HG02852 (cell line): ENCODE data around the gene SFXN5.

ENCODE experiments used
- ATAC-seq: cut with Tn5 transposase; IDR thresholded peaks from one replicate; pipeline ENCODE4 v1.9.1; 2021; ENCODE audit warnings: mild to moderate bottlenecking, moderate library complexity; ENCODE audit not compliant: unreplicated experiment

Gene SFXN5

GRCh38 chr2:72959995-72960981 lies 111.2 kb downstream of the SFXN5 start:
- no peak for ATAC-seq

DNA sequence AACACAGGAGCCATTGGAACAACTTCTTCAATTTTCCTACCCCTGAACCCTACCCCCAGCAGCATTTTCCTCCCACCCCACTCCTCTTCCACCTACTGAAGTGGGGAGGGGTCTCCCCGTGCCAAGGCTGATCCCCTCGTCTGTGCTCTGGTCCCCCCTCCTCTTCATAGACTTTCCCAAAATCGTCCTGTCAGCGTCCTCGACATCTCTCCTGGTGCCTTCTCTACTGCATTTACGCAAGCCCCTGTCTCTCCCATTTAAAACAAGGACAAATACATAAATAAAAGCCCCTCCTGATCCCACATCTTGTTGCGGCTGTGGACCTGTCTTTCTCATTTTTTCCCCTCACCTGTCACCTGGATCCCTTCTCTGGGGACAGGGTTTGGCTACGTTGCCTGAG lies 112.0 kb downstream of the SFXN5 start:
- no peak for ATAC-seq

GRCh38 chr2:72958542-72959385 lies 112.7 kb downstream of the SFXN5 start:
- no peak for ATAC-seq

GRCh38 chr2:72956936-72957335 lies 114.6 kb downstream of the SFXN5 start:
- ATAC-seq: no peak

DNA sequence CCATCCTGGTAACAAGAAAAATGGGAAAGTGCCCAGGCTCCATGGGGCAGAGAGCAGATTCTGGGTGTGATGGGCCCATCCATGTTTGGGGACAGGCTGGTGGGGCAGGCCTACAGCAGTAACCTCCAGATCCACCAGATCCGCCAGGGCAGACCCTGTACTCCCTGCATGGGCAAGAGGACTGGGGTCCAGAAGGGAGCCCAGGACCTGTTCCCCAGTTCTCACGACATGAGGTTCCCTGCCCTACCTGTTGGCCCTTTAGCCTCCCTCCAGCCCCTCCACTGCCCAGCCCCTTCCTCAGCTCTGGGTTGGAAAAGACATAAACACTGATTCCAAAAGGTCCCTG lies 115.5 kb downstream of the SFXN5 start:
- ATAC-seq: no peak

- no peak for ATAC-seq
Observed at GRCh38 chr2:72955228-72956049, 116.1 kb downstream of the SFXN5 start.

DNA sequence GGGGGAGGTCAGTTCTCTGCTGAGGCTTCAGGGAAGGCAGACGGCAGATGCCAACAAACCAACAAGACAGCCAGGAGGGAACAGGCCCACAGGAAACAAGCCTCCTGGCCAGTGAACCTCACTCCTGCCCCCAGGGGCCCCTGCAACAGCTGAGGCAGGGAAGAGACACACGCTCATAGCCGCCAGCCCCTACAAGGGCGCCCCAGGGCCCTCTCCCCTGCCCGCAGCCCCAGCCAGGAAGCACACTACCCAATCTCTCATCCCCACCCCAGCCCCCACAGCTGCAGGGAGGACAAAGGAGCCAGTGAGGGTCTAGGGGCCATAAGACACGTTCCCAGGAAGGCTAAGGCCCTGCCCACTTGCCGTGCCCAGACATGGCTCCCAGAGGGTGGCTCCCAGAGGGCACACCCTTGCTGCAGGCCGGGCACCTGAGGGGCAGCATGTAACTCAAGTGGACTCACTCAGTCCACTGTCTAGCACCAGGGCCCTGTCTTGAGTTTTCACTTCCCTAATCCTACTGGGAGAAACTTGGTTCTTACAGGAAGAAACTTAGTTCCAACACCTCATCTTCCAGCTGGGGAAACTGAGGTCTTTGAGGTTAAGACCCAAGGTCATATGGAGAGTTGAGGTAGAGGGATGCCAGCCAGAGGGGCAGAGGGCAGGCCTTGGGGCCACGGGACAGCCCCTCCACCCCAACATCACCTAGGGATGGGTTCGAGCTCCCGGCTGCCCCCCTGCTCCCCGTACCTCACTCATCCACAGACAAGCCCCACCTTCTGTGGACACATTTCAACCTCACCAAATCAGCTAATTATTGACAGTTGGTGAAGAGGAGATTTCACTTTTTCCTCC lies 116.9 kb downstream of the SFXN5 start:
- no peak for ATAC-seq

DNA sequence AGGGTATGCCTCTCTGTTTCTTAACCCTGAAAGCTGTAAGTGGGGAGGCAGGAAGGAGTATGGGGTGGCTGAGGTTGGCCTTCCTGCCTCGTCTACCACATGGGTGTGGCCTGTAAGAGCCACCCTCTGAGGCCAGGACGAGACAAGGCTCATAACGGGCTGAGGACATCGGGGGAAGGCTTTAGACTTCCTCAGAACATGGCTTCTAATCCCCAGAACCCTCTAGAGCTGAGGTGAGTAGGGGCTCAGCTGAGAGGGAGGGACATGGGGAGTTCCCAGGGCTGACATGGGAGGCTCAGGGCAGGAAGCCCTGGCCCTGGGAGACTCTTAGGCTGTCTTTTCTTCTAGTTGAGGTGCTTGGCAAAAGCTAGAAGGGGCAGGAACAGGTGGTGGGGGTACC lies 117.5 kb downstream of the SFXN5 start:
- ATAC-seq: no peak

DNA sequence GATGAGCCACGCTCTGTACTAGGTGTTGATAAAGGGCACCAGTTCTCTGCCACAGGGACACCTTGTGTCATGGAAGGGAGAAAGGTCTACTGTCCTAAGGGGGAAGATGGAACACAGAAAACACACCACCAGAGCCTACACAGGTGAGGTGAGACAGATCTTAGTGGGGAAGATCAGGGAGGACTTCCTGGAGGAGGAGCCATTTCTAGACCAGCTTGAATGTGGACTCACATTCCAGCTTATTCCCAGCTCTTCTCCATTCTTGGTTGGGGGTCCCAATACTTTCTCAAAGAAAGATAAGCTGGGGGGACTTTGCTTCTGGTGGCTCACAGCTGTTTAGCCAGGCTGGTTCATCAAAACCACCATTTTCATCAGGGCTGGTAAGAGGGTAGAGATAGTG lies 118.0 kb downstream of the SFXN5 start:
- ATAC-seq: no peak

DNA sequence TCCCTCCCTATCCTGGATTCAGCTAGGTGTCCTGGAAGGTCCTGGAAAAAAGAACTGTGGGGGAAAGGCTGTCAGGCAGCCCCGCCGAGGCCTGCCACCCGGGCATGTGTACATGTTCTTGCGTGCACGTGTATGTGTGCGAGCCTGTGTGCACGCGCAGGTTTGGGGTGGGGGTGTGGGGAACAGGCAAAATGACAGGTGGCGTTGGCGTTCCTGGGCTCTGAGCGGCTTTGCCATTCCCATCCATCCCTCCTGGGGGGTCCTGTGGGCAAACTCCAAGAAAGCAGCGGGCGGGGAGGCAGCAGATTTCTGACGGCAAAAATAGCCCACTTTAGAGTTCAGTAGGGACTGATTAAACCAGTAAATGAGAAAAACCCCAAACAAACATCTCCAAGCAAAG lies 118.6 kb downstream of the SFXN5 start:
- ATAC-seq: no peak

DNA sequence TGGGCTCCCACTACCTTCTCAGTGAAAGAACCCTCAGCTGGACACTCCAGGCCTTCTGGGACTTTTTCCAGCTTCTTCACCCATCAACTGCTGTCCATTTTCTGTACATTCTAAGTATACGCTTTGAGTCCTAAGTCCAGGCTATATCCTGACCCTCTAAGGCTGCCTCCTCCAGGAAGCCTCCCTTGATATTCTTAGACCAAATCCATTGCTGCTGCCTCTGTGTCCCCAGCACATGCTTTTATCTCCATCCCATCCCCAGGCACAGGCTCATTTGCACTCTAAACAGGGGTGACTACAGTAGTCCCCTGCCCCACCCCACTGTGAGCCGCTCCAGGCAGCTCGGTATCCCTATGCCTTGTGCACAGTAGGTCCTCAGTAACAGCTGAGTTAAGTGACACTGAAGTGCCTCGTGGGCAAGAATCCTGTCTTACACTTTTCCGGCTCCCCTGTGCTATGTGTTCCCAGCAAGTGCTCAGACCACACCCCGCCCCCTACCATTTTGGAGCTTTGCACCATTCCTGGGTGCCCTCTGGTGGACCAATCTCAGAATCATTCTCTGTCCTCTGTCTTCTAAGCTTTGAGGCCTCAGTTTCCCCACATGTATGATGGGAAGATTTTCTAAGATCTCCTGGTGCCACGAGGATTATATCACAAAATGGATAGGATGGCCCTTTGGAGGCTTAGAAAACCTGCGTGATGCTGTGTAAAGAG lies 119.2 kb downstream of the SFXN5 start:
- no peak for ATAC-seq

DNA sequence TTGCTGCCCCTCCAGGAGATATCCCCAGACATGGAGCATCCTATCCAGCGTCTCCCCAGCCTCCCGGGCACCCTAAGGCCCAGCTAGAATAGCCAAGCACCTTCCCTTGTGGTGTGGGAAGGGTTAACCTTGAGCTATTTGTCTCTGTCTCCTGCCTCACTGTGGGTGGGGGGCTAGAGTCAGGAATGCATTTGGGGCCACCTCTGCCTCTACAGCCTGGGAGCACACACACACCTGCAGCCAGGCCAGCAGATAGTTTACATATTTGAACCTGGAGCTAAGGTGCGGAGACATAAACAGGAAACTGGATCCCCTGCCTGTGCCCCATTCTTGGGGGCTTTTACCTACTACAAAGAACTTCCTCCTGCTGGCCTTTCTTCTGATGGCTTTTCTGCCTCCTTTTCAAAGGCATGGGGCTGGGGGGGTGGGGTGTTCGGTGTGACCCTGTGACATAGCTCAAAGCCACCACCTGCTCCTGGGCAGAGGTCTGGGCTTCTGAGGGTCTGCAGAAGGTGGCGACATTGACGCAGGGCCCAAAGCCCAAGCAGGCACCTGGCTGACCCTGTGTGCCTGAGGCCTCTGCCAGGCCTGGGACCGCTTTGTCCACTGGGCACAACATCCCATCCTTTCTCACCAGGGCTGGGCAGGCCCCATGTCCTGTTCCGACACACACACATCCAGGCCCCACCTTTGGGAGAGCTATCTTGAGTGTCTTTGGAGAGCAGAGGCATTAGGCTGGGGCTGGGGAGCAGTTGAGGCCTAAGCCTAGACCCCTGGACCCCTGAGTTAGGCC lies 120.0 kb downstream of the SFXN5 start:
- ATAC-seq: no peak

GRCh38 chr2:72950558-72951255 lies 120.8 kb downstream of the SFXN5 start:
- ATAC-seq: no peak

DNA sequence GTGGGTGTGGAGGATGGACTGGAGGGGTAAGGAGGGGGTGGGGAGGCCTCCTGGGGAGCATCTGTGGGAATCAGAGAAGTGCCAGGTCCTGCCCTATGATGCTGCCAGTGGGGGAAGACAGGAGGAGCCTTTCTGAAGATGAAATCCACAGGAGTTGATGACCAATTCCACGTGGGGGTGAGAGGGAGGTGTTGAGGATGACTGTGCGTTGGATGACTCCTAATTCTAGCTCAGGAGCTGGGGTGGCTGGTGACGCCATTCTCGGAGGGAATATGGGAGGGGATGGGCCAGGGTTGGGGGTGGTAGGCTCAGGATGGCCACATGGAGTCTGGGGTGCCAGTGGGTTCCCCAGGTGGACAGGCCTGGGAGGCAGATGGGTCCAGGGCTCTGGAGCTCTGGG lies 121.9 kb downstream of the SFXN5 start:
- ATAC-seq: no peak

GRCh38 chr2:72949045-72949444 lies 122.5 kb downstream of the SFXN5 start:
- ATAC-seq: no peak

DNA sequence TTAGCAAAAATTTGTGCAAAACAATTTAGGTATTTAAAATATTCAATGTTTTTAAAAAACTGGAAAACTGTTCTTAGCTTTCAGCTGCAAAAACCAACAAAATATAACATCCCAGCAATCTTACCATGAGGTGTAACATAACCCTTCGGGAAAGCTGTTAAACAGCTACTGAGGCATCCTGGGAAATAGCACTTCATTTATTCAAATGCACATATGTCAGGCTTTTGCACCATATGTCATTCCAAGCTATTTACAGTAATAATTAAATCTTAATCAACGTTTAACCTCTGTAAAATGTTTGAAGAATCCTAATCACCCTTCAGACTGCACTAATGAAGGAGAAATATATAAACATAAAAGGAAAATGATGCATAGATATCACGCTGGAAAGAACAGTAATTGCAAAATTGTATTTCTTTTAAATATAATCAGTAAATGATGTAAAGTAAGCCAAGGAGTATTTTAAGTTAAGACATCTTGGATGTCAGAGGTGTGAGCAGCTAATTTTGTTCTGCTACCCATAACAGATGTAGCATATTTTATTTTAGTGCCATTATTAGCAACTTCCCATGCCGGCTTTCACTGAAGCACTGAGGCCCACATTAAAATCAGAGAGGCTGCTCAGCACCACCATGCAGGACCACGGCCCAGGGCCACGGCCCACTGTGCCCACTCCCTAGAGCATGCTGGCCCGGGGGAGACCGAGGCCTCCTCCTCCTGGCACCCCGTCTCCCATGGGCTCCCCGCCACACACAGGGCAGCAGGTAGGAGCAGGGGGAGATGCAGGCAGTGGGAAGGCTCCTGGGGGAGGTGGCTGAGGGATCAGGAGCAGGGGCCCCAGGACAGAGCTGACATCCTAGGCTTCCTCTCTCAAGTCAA lies 123.3 kb downstream of the SFXN5 start:
- no peak for ATAC-seq

- no peak for ATAC-seq
Observed at GRCh38 chr2:72946466-72946865, 125.0 kb downstream of the SFXN5 start.
